ENCODE results near the gene EFEMP1. TPM values are rescaled to one million over a fixed set of nuclear protein-coding genes. Genes with fewer than 3 reads are reported as not detected.

Gene EFEMP1
- total and polyA plus RNA-seq, 9 of the 15 experiments (the other 6 are each of a cell fraction or from before 2014, with no cell fraction given), result 0.05 to 6.2 (median 0.22) TPM

DNA sequence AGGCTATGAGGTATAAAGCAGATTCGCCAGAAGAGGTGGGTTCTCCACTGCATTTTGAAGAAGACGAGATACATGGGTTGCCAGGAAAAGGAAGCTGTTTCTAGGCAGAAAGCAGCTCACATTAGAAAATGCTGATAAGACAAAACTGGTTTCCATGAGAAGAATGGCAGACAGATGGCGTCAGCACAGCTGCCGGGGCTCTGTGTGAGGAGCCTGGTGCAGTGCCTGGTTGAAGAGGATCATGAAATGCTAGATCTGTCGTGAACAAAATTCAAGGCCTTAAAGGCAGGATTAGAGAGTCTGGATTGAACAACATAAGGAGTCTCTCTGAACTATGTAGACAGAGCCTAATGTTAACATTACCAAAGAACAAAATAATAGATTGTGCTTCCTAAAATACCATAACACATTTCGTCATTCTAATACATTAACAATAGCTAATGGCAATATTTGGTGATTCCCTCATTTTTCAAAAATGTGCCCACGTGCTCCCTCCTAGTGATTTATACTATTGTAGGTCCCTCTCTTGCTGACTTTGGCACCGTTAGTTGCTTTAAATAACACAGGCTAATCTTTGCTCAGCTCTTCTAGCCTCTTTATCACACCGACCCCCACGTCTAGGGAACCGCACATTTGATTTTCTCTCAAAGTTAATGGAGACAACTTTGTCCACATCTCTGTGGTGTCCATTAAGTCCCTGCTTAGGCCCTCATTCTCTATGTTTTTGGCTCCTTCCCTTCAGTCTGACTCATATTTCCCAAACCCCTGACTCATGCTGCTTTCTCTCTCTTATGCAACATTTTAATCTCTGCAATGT lies 38.2 kb downstream of the EFEMP1 start (continued):
- TF ChIP-seq, protein P1, sequence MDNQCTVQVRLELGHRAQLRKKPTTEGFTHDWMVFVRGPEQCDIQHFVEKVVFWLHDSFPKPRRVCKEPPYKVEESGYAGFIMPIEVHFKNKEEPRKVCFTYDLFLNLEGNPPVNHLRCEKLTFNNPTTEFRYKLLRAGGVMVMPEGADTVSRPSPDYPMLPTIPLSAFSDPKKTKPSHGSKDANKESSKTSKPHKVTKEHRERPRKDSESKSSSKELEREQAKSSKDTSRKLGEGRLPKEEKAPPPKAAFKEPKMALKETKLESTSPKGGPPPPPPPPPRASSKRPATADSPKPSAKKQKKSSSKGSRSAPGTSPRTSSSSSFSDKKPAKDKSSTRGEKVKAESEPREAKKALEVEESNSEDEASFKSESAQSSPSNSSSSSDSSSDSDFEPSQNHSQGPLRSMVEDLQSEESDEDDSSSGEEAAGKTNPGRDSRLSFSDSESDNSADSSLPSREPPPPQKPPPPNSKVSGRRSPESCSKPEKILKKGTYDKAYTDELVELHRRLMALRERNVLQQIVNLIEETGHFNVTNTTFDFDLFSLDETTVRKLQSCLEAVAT (IDR thresholded peaks at IDR 0.05), result no peak
- TF ChIP-seq RBBP5 (IDR thresholded peaks at IDR 0.05; ENCODE audit: borderline replicate concordance, insufficient read depth, low read length, poor library complexity, severe bottlenecking) (no peak), CAMTA2 (CRISPR knock-in tag; conservative IDR thresholded peaks at IDR 0.05) (no peak), RREB1 (CRISPR knock-in tag; IDR thresholded peaks at IDR 0.05) (no peak), ZBTB8A (IDR thresholded peaks at IDR 0.05; ENCODE audit: partially characterized antibody) (no peak), ZNF23 (CRISPR knock-in tag; IDR thresholded peaks at IDR 0.05) (no peak), SMARCE1 (IDR thresholded peaks at IDR 0.05) (peak; percentile 70), STAT5B (CRISPR knock-in tag; IDR thresholded peaks at IDR 0.05) (no peak), POU5F1 (IDR thresholded peaks at IDR 0.05; ENCODE audit: borderline replicate concordance, low read depth, low read length, partially characterized antibody) (no peak), E2F3 (CRISPR knock-in tag; IDR thresholded peaks at IDR 0.05) (no peak), ZFP91 (CRISPR knock-in tag; IDR thresholded peaks at IDR 0.05) (no peak), ZBTB49 (CRISPR knock-in tag; IDR thresholded peaks at IDR 0.05; ENCODE audit: borderline replicate concordance) (no peak)
- TF ChIP-seq, protein P2, sequence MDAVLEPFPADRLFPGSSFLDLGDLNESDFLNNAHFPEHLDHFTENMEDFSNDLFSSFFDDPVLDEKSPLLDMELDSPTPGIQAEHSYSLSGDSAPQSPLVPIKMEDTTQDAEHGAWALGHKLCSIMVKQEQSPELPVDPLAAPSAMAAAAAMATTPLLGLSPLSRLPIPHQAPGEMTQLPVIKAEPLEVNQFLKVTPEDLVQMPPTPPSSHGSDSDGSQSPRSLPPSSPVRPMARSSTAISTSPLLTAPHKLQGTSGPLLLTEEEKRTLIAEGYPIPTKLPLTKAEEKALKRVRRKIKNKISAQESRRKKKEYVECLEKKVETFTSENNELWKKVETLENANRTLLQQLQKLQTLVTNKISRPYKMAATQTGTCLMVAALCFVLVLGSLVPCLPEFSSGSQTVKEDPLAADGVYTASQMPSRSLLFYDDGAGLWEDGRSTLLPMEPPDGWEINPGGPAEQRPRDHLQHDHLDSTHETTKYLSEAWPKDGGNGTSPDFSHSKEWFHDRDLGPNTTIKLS (IDR thresholded peaks at IDR 0.05; ENCODE audit: borderline replicate concordance, low read depth), result no peak

All from K562 (cell line).